SK-N-SH treated with all-trans-retinoic acid at 6 μM for 48 hours (cell line): ENCODE measurements around the gene M1AP.

ENCODE experiments used
- ATAC-seq: fragments of 200-7000 bp; cut with Tn5 transposase; 3 replicates; pipeline ENCODE4 v1.9.1; 2020; ENCODE audit warnings: mild to moderate bottlenecking, moderate library complexity
- ARNTL ChIP-seq: fragments of 450-650 bp; formaldehyde crosslinking; IDR thresholded peaks from 2 replicates; pipeline ENCODE4 v1.5.0; 2020; ENCODE audit warnings: low read depth, mild to moderate bottlenecking, moderate library complexity, borderline replicate concordance
- BACH2 ChIP-seq: fragments of 250-450 bp; sonication (Bioruptor Pico); IDR thresholded peaks from 2 replicates; pipeline ENCODE4 v1.9.0; 2021; ENCODE audit warnings: mild to moderate bottlenecking, borderline replicate concordance
- CSDC2 ChIP-seq: fragments of 250-450 bp; sonication (Bioruptor Pico); IDR thresholded peaks from 2 replicates; pipeline ENCODE4 v1.5.0; 2020; ENCODE audit warnings: mild to moderate bottlenecking, moderate library complexity
- ESRRG ChIP-seq: fragments of 250-450 bp; sonication (Bioruptor Pico); IDR thresholded peaks from 2 replicates; pipeline ENCODE4 v1.6.1; 2021; ENCODE audit warnings: mild to moderate bottlenecking
- GLIS3 ChIP-seq: fragments of 250-450 bp; sonication (Bioruptor Pico); IDR thresholded peaks from 2 replicates; pipeline ENCODE4 v1.5.0; 2020; ENCODE audit warnings: mild to moderate bottlenecking, moderate library complexity
- ISL1 ChIP-seq: fragments of 250-450 bp; sonication (Bioruptor Pico); IDR thresholded peaks from 2 replicates; pipeline ENCODE4 v2.1.2; 2022; ENCODE audit warnings: mild to moderate bottlenecking, moderate library complexity
- OSR1 ChIP-seq: fragments of 250-450 bp; sonication (Bioruptor Pico); IDR thresholded peaks from 2 replicates; pipeline ENCODE4 v1.8.0; 2022; ENCODE audit warnings: moderate library complexity, mild to moderate bottlenecking, inconsistent platforms
- PPARA ChIP-seq: fragments of 250-450 bp; sonication (Bioruptor Pico); IDR thresholded peaks from 2 replicates; pipeline ENCODE4 v1.5.0; 2020; ENCODE audit warnings: mild to moderate bottlenecking, borderline replicate concordance
- RARB ChIP-seq: fragments of 250-450 bp; sonication (Bioruptor Pico); IDR thresholded peaks from 2 replicates; pipeline ENCODE4 v1.8.0; 2021; ENCODE audit warnings: mild to moderate bottlenecking, moderate library complexity
- SNAI2 ChIP-seq: fragments of 250-450 bp; sonication (Bioruptor Pico); IDR thresholded peaks from 2 replicates; pipeline ENCODE4 v1.5.0; 2020; ENCODE audit warnings: mild to moderate bottlenecking, moderate library complexity
- TCF4 ChIP-seq: fragments of 250-450 bp; sonication (Bioruptor Pico); IDR thresholded peaks from 2 replicates; pipeline ENCODE4 v1.8.0; 2021; ENCODE audit warnings: mild to moderate bottlenecking, moderate library complexity, borderline replicate concordance
- TOX ChIP-seq: fragments of 250-450 bp; sonication (Bioruptor Pico); IDR thresholded peaks from 2 replicates; pipeline ENCODE4 v1.8.0; 2021; ENCODE audit warnings: mild to moderate bottlenecking, moderate library complexity, borderline replicate concordance
- ZC3H10 ChIP-seq: fragments of 250-450 bp; sonication (Bioruptor Pico); IDR thresholded peaks from 2 replicates; pipeline ENCODE4 v1.5.1; 2021; ENCODE audit warnings: mild to moderate bottlenecking, moderate library complexity
- ZFP3 ChIP-seq: fragments of 250-450 bp; sonication (Bioruptor Pico); IDR thresholded peaks from 2 replicates; pipeline ENCODE4 v1.5.0; 2020; ENCODE audit warnings: mild to moderate bottlenecking, moderate library complexity
- ZNF565 ChIP-seq: fragments of 450-650 bp; formaldehyde crosslinking; conservative IDR thresholded peaks from 2 replicates; pipeline ENCODE4 v1.5.0; 2020; ENCODE audit warnings: low read depth, mild to moderate bottlenecking, moderate library complexity
- ZNF70 ChIP-seq: fragments of 450-650 bp; formaldehyde crosslinking; IDR thresholded peaks from 2 replicates; pipeline ENCODE4 v1.5.0; 2020; ENCODE audit warnings: mild to moderate bottlenecking, moderate library complexity
- ZNF8 ChIP-seq: fragments of 450-650 bp; formaldehyde crosslinking; IDR thresholded peaks from 2 replicates; pipeline ENCODE4 v1.5.0; 2020; ENCODE audit warnings: mild to moderate bottlenecking, moderate library complexity
- TF ChIP-seq, protein P1 (sequence below): fragments of 250-450 bp; sonication (Bioruptor Pico); IDR thresholded peaks from 2 replicates; pipeline ENCODE4 v1.8.0; 2021; ENCODE audit warnings: low read depth, mild to moderate bottlenecking, moderate library complexity, borderline replicate concordance
- TF ChIP-seq, protein P2 (sequence below): fragments of 250-450 bp; sonication (Bioruptor Pico); IDR thresholded peaks from 2 replicates; pipeline ENCODE4 v1.5.1; 2021; ENCODE audit warnings: mild to moderate bottlenecking, moderate library complexity
- TF ChIP-seq, protein P3 (sequence below): fragments of 250-450 bp; sonication (Bioruptor Pico); IDR thresholded peaks from 2 replicates; pipeline ENCODE4 v1.5.1; 2020; ENCODE audit warnings: low read depth, mild to moderate bottlenecking, moderate library complexity

The M1AP gene

DNA sequence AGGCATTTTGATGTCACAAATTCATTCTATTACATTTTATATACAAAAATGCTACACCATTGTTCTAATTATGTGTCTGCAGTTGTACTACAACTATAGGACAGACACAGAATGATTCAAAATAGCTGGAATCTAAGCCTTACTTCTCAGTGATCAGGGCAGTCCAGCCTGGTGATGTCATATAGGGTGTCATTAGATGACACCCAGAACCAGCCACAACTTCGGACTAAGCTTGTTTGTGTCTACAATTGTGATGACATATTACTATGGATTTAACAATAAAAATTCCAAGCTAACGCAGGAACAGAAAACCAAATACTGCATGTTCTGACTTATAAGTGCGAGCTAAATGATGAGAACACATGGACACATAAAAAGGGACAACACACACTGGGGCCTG lies 31.0 kb downstream of the M1AP start:
- ATAC-seq: no peak
- no peak for TF ChIP-seq RARB (CRISPR knock-in tag)
- TF ChIP-seq OSR1 (CRISPR knock-in tag): no peak
- no peak for TF ChIP-seq ZNF565 (CRISPR knock-in tag)
- TF ChIP-seq, protein P1, sequence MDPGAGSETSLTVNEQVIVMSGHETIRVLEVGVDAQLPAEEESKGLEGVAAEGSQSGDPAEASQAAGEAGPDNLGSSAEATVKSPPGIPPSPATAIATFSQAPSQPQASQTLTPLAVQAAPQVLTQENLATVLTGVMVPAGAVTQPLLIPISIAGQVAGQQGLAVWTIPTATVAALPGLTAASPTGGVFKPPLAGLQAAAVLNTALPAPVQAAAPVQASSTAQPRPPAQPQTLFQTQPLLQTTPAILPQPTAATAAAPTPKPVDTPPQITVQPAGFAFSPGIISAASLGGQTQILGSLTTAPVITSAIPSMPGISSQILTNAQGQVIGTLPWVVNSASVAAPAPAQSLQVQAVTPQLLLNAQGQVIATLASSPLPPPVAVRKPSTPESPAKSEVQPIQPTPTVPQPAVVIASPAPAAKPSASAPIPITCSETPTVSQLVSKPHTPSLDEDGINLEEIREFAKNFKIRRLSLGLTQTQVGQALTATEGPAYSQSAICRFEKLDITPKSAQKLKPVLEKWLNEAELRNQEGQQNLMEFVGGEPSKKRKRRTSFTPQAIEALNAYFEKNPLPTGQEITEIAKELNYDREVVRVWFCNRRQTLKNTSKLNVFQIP (CRISPR knock-in tag): no peak
- no peak for TF ChIP-seq CSDC2
- no peak for TF ChIP-seq TCF4 (CRISPR knock-in tag)
- TF ChIP-seq ESRRG (CRISPR knock-in tag): no peak
- no peak for TF ChIP-seq ARNTL (CRISPR knock-in tag)
- TF ChIP-seq ZFP3: no peak
- TF ChIP-seq, protein P2, sequence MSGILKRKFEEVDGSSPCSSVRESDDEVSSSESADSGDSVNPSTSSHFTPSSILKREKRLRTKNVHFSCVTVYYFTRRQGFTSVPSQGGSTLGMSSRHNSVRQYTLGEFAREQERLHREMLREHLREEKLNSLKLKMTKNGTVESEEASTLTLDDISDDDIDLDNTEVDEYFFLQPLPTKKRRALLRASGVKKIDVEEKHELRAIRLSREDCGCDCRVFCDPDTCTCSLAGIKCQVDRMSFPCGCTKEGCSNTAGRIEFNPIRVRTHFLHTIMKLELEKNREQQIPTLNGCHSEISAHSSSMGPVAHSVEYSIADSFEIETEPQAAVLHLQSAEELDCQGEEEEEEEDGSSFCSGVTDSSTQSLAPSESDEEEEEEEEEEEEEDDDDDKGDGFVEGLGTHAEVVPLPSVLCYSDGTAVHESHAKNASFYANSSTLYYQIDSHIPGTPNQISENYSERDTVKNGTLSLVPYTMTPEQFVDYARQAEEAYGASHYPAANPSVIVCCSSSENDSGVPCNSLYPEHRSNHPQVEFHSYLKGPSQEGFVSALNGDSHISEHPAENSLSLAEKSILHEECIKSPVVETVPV (CRISPR knock-in tag): no peak

DNA sequence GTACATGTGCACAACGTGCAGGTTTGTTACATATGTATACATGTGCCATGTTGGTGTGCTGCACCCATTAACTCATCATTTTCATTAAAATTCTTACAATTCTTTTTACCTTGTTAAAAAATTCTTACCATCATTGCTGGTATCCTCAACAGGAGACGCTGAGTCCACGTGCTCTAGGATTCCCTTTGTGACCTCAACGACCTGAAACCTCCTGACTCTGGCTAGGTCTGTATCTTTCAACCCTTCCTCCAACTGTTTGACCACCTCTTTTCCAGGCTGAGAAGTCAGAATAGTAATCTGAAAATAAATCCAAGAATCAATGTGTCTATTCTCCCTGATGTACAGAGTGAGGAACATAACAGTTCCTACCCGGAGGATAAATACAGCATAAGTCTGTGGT lies 41.2 kb downstream of the M1AP start:
- TF ChIP-seq, protein P2 (CRISPR knock-in tag): no peak
- TF ChIP-seq, protein P3, sequence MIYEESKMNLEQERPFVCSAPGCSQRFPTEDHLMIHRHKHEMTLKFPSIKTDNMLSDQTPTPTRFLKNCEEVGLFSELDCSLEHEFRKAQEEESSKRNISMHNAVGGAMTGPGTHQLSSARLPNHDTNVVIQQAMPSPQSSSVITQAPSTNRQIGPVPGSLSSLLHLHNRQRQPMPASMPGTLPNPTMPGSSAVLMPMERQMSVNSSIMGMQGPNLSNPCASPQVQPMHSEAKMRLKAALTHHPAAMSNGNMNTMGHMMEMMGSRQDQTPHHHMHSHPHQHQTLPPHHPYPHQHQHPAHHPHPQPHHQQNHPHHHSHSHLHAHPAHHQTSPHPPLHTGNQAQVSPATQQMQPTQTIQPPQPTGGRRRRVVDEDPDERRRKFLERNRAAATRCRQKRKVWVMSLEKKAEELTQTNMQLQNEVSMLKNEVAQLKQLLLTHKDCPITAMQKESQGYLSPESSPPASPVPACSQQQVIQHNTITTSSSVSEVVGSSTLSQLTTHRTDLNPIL (CRISPR knock-in tag): no peak
- TF ChIP-seq ZNF8 (CRISPR knock-in tag) (no peak), TCF4 (CRISPR knock-in tag) (no peak), BACH2 (CRISPR knock-in tag) (no peak), ESRRG (CRISPR knock-in tag) (no peak), ZC3H10 (CRISPR knock-in tag) (no peak), TOX (CRISPR knock-in tag) (no peak), ZFP3 (no peak), ISL1 (CRISPR knock-in tag) (no peak), PPARA (no peak), GLIS3 (CRISPR knock-in tag) (no peak), ARNTL (CRISPR knock-in tag) (no peak)
- TF ChIP-seq, all 23 proteins: peak for 0
- ATAC-seq: no peak

DNA sequence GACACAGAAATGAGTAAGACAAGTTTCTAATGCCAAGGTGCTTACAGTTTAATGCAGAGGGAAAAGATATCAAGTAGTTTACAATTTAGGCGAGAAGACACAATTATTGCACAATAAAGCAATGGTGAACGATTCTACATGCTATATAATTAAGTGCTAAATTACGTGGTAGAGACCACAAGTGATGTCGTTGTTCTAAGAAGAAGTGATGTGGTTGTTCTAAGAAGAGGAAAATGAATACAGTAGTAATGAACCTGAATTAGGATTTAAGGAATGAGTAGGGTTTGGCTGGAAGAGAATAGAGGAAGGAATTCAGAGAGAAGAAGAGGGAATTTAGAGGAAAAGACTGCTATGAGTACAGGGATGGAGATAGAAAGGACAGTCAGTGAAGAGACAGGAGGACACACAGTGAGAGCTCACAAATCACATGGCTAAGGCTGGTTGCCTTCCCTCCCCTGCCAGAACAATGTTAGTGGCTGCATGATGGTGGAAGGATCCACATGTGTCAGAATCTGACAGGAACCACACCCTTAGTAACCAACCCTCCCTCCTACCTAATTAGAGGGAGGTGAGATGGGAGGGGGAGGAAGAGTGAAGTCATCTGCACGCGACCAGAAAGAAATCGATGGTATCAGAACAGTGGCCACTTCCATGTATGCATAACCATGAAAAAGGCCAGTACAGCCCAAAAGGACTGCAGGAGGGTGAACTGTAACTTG lies 44.7 kb downstream of the M1AP start:
- TF ChIP-seq ZNF8 (CRISPR knock-in tag) (no peak), TCF4 (CRISPR knock-in tag) (no peak), CSDC2 (no peak)
- TF ChIP-seq, protein P2 (CRISPR knock-in tag): no peak

DNA sequence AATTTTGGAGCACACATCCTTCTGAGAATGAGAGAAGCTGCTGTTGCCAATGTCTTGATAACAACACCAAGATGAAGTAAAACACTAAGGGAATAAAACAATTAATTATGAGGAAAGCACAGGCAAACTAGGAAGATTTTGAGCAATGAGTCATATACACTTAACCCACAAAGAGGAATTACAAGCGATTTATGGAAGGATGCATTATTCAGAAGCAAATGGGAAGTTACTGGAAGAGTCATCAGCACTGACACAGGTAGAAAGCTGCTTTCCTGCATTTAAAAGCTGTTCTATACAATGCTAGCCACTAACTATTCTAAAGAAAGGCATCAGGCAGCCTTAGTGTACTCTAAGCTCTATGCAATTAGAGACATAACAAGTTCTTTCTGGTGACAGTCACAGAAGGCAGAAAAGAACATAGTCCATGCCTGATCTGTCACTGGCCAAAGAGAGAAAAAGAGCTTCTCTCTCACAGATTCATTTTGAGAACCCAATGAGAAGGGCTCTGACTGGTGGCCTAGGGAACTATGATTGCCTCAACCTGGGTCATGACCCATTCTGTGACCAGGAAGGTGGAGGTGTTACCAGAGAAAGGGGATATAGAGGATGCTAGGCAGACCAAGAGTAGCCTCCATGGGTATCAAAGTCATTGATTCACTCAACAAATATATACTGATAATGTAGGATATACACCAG lies 45.4 kb downstream of the M1AP start:
- ATAC-seq: peak; percentile 88
- TF ChIP-seq ISL1 (CRISPR knock-in tag): peak; percentile 91
- TF ChIP-seq, protein P1 (CRISPR knock-in tag): no peak
- no peak for TF ChIP-seq OSR1 (CRISPR knock-in tag)
- TF ChIP-seq PPARA: no peak
- no peak for TF ChIP-seq SNAI2
- no peak for TF ChIP-seq BACH2 (CRISPR knock-in tag)
- TF ChIP-seq ZNF8 (CRISPR knock-in tag): no peak
- no peak for TF ChIP-seq ZNF70 (CRISPR knock-in tag)
- TF ChIP-seq ZC3H10 (CRISPR knock-in tag): peak; percentile 91
- TF ChIP-seq TOX (CRISPR knock-in tag): peak; percentile 55; the same call in 1 of the 2 replicates

More for the DNA sequence above, 44.7 kb downstream of the M1AP start:
- ATAC-seq: no peak
